NCI-H1048 (cell line): ENCODE results near the gene ZNF883.

Source experiments
- DNase-seq: peaks from one replicate; lab custom pipeline; 2025; lab: John Stamatoyannopoulos, UW

ZNF883 gene

GRCh38 chr9:112917987-112918362, 94.0 kb downstream of the ZNF883 start:
- DNase-seq, result no peak

- DNase-seq, result no peak
Measured at GRCh38 chr9:112917047-112917986, 94.7 kb downstream of the ZNF883 start.

- no peak for DNase-seq
Measured at GRCh38 chr9:112914524-112914923, 97.5 kb downstream of the ZNF883 start.

GRCh38 chr9:112913326-112913725, 98.7 kb downstream of the ZNF883 start:
- DNase-seq, result no peak

DNA sequence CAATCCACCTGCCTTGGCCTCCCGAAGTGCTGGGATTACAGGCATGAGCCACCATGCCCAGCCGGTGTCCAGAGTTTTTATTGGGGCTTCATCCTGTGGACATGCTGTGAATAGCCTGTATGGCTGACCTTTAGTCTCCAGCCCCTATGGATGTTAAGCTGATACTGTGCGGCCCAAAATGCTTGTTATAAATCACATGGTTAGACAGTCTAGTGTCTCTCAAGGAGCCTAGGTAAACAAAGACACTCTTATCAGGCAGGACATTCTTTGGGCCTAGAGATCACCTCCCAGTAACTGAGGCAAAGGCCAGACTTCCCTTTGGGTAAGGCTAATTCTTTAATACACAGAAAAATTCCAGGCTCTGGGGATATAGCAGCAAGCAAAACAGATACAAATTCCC, 99.4 kb downstream of the ZNF883 start:
- DNase-seq, result no peak

GRCh38 chr9:112911736-112912135, 100.3 kb downstream of the ZNF883 start:
- DNase-seq, result no peak
